ENCODE results near the gene PGAM2.

PGAM2 gene

DNA sequence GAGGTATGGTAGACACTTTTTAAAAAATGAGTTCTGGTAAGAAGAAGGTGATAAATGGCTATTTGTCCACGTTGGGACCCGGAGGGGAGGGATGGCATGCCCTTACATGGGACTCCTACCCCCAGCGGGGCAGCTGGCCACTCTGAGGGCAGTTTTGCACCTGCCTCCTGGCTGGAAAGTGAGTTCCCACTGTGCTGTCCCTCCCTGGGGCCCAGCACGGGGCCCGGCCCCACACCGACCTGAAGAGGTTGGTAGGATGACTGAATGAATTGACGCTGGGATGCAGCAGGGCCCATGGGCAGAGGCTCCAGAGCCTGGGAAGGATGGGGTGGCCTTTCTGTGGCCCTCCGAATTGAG lies 38.2 kb upstream of the PGAM2 start:
- DNase-seq: no peak

DNA sequence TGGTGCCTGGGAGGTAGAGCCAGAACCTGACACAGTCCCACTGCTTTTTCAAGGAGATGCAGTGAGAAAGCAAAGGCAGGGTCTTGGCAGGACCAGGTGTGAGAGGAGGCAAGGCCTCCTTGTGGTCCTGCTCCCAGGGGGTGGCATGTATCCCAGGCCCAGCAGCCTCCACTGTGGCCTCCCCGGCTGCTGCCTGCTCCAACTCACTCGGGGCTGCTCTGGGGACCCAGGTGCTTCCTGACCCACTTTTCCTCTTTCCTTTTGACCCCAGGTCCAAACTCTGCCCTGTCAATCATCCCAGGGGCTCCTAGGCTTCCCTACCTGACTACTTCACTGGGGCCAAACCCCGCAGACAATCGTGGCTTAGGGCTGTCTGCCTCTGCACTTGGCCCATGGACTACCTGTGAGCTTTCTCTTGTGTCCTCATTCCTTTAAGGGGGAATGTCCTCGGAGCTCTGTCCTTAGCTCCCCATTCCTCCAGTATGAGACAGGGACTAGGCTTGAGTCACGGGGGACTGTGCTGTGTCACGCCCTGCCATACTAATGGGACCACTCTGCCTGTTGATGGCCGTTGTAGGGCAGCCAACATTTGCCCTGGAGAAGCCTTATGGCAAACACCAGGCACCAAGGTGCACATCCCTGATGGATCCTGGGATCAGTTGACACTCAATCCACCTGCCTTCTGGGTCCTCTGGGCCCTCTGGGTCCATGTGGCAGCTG lies 37.6 kb upstream of the PGAM2 start:
- no peak for DNase-seq

DNA sequence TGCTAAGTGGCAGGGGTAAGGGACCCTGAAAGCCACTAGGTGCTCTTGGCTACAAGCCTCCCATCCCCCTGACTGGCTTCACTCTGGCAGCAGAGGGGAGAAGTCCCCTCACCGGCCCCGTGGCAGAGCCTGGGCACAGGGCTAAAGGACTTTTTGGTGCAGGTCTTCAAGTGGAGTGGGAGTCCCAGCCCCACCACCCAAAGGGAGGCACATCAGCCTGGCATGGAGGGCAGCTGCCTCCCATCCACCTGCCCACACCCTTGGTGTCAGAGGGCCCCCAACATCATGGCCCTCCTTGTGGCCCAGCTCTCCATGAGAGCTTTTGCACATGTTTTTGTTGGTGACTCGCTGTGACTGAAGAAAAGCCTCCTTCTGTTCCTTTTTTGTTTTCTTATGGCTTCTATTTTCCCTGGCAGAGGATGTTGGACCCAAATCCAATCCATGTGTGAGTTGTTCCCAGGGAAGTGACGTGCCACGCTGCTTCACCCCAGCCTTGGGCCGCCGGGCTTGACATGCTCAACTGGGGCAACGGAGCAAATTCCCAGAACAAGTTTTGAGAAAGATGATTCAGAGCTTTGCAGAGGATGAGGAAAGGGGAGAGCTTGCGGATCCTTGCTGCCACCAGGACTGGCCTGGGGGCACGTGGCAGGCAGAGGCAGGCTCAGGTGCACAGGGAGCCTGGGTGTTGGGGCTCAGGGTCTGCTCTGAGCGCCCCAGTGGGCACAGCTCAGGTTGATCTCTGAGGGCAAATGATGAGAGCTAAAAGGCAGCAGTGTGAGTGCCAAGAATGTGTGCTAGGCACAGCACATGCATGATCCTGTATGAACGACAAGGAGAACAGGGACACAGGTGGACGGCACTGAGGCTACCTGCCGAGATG lies 36.8 kb upstream of the PGAM2 start:
- DNase-seq: no peak

DNA sequence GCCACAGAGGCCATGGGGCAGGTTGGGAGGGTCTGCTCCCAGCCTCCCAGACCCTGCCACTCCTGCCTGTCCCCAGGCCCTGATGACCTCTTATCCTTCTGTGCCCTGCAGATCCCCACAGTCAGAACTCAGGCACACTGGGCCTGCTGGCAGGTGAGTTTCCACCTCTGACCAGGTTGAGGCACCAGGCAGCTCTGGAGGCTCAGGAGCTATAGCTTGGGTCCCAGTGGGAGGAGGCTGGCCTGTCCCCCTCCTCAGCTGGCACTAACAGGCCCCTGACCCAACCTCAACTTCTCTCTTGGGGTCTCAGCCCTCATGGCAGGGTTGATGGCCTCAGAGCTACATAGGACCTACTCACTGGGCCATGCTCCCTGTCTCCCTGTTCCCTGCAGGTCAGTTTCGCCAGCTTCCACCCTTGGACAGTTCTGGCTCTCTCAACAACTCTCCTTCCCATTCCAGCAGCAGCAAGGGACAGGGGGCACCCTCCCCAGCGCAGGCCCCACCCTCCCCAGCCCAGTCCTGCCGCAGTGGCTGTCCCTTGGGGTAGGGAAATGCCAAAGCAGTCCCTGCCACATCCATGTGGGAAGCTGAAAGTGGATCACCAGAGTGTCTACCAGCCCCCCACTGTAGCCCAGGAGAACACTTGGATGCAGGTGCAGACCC lies 36.1 kb upstream of the PGAM2 start:
- no peak for DNase-seq

DNA sequence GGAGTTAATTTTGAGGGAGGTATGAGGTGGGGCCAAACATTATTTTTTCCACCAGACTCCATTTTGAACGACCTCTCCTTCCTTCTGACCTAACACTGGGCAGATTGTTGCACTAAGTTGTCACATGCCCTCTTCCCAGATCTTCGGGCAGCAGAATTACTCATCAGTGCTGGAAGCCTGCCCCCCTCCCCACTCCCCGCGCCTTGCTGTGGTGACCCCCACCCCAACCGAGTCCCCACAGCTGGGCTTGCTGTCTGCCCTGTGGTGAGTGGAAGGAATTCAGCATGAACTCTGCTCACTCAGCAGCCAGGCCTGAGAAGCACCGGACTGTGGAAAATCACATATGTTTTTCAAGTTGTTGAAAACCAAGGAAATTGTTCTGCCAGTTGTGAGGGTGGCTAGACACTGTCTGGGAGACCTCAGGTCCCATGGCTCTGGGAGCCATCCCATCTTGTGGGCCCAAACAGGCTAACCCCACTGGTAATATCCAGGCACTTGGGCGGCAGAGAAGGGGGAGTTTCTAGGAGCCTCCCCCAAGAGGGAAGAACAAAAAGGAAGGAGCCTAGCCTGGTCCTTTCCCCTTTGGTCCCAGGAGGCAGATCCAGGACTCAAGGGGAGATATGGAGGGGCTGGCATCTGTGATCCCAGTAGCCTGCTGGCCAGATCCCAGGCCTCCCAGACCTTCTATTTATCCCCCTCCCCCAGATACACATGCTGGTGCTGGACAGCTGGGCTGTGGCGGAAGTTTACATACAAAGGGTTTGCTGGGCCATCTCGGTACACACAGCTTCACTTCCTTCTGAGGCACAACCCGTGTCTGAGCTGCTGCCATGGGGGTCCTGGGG lies 35.3 kb upstream of the PGAM2 start:
- no peak for DNase-seq

DNA sequence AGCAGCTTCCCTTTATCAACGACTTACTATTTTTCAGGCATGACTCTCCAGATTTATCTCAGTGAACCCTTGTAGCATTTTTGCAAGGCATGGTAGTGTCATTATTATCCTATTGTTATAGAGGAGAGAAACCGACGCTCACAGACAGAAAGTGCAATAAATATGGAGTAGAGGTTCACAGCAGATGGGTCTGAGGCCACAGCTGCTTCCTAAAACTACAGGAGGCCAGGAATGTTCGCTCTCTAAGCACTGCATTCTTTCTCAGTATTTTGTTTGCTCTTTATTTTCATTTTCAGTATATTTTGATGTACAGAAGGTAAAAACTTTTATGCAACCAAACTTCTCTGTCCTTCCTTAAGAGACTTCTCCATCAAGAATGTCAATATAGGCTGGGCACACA lies 34.3 kb upstream of the PGAM2 start:
- no peak for DNase-seq

DNA sequence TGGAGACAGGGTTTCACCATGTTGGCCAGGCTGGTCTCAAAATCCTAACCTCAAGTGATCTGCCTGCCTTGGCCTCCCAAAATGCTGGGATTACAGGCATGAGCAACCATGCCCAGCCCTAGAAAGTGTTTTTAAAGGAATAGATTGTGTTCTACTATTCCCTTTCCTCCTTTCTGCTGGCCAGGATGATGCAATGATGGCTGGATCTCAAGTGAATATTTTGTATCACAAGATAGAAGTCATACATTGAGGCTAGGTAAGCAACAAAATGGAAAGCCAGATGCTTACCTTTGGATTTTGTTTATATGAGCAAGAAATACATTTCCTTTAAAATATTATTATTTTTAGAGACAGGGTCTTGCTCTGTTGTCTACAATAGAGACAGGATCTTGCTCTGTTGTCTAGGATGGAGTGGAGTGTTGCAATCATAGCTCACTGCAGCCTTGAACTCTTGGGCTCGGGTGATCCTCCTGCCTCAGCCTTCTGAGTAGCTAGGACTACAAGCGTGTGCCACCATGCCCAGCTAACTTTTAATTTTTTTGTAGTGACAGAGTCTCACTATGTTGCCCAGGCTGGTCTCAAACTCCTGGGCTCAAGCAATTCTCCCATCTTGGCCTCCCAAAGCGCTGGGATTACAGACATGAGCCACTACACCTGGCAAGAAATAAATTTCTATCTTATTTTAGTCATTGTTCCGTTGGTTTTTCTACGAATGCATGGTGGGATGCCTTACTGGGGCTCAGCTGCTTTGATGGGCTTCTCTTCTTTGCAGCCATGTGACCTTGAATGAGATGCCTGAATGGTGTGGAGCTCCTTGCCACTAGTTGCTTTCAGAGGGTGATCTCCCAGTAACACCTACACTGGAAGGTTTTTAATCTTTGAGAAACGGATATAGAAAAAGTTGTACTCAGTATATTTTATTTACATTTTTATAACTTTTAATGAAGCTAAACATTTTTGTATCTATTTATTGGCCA lies 33.0 kb upstream of the PGAM2 start:
- no peak for DNase-seq

DNA sequence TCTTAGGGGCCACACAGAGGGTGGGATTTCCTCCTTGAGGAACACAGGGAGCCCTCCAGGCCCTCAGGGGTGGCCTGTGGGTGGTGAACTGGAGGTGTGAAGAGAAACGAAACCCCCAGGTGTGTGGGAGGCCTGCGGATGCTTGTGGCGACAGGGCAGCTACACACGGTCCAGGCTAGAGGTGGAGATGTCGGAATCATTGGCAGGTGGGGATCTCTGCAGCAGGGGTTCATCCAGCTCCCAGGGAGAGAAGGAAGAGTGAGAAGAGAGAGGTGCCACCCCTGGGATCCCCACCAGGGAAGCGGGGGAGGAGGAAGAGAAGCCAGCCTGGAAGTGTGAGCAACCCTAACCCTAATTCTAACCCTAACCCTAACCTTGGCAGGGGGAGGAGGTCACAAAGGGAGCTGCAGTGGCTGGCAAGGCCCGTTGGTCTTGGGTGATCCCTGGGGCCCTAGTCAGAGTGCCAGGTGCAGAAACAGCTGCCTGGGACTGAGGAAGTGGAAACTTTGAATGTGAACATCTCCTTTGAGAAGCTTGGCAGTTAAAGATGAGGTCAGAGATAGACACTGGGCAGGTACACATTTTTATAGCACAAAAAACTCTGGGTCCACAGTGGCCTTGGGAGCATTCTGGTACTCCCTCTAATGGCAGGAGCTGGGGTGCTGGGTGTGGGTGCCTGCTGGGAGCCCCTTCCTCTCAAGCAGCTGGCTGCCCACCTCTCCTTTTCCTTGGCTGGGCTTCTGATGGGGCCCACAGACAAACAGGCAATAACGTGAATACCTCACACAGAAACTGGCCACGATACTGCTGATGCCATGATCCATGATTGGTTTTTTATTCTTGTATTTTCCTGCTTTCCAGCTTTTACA lies 31.9 kb upstream of the PGAM2 start:
- peak; percentile 42 for DNase-seq

DNA sequence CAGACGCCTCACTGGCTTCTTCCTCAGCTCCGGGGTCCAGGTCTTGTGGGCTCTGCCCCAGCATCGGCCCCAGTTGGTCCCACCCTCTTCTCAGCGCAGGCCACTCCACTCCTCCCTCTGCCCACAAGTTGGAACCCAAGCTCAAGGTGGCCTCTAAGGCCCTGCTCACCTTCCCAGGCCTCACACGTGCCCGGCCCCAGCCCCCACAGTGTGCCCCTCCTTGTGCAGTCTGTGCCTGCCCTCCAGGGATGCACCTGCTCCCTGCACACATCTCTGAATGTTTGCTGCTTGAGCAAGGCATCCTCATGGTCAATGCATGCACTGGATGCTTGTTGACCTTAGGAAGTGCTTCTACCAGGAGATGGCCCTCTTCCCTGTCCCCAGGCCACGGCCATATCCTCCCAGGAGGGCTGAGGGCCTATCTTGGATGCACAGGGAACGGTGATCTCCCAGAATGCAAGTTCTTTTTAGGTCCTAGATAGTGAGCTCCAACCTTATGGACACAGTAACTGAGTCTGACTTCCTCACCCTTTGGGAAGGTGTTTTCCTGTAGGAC lies 31.0 kb upstream of the PGAM2 start:
- DNase-seq: no peak

DNA sequence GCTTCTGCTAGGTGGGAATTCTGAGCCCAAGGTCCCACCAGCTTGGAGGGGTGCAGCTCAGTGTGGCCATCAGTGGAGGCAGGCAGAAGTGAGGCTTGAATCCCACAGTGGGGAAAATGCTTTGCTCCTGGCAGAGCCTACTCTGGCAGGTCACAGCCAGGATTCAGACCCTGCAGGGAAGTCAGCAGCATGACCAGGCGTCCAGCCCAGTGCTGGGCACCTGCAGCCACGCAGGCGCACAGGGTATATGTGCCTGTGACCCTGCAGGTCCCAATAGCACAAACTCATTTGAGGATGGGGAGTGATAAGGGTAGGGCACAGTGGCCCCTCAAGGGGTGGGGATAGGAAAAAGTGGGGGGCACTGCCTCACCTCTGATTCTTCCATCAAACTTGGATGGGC lies 30.4 kb upstream of the PGAM2 start:
- no peak for DNase-seq

DNA sequence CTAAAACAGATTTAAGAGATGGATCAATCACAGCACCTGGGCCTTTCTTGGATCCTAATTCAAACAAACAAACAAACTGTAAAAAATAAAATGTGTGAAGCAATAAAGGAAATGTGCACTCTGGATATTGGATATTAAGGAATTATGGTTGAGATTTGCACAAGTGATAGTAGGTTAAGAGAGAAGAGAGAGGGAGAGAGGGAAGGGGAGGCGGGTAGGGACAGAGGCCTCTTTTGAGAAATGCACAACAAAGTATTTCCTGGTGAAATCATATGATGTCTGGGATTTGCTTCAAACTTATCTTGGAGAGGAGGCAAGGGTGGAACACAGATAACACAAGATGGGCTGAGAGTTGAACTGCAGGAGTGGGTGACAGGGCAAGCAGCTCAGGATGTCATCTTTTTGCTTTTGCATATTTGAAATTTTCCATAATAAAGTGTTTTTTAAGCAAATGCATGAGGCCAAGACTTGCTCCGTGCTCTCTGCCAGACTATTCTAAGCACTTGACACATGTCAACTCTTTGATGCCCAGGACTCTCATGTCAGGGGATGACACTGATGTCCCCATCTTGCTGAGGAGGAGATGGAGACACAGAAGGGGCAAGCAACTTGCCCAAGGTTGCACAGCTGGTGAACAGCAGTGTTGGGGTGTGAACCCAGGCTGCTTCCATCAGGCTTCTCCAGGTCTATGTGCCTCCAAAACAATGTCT lies 29.7 kb upstream of the PGAM2 start:
- no peak for DNase-seq

DNA sequence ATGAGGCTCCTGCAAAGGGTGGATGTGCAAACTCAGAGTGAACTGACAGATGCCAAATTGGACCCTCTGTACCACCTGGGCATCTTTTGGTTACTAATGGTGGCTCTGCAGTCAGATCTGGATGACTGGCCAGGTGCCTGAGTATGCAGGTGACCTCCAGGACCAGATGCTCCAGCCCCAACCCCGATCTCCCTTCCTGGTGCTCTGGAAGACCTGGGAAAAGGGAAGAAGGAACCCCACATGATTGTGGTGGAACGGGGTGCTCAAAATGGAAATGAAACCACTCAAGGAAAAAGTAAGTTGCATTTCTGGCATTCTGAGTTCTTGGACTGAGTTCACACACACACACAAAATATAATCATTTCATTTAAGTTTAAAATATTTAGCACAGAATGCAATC lies 29.0 kb upstream of the PGAM2 start:
- DNase-seq: no peak

DNA sequence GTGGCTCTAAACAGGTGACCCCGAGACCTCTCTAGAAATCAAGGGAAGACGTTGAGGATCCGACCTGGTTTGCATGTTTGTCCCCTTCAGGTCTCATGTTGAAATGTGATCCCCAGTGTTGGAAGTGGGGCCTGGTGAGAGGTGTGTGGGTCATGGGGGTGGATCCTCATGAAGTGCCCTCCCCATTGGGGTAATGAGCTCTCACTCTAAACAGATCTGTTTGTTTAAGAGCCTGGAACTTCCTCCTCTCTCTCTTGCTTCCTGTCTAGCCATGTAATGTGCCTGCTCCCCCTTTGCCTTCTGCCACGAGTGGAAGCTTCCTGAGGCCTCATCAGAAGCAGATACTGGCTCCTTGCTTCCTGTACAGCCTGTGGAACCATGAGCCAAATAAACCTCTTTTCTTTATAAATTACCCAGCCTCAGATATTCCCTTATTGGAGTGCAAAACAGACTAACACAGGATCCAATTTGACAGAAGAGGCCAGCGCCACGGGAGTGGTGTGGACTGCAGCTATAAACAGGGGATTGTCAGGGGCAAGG lies 27.8 kb upstream of the PGAM2 start:
- no peak for DNase-seq

DNA sequence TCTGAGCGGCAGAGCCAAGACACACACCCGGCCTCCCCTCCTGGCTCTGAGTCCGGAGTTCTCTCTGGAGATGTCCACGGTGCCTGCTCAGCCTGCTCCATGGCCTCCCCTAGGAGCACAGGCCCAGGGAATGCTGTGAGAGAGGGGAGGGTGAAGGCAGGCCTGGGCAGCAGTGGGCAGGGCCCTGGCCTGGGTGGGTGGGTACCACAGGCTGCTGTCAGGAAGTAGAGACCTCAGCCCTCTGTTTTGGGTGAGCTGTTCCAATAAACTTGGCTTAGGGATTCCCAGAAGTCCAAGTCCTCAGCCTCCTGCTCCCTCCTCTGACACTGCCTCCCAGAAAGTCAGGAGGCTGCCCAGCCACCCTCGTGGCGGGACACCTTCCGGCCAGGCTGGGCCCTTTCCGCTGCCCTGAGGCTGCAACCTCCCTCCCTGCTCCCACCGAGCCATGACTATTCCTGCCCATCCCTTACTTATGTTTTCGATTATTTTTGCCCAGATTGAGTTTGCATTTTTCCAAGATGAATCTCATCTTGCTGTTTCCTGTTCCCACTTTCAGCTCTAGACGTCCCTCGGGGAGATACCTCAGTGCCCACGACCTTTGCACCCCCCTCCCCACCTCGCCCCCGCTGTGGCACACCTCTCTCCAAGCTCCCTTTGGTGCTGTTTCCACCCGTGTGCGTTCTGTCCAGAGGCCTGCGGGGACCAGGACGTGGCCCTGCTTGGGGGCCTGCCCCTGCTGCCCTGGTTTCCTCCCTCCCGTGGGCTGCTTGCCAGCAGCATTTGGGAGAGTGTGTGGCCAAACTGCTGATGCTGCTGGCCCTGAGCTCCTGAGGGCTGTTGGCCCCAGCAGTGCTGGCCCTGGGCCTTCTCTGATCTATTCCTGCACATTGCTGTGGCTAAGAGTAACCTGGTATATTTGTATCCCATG lies 22.8 kb upstream of the PGAM2 start:
- no peak for DNase-seq

DNA sequence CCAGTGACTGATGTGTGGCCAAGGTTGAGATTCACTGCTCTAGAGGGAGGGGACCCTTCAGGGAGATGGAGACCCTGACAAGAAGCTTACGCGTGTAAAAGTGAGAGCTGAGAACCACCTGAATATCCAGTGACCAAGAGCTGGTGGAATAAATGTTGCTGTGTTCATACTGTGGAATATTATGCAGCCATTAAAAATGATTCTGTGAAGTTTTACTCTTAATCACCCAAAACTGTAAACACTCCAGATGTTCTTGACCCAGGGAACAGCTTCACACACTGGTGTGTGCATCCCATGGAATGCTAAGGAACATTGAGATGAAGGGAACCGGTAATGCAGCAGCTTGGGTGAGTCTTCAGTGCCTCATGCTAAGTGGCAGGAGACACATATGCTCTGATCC lies 21.3 kb upstream of the PGAM2 start:
- no peak for DNase-seq

DNA sequence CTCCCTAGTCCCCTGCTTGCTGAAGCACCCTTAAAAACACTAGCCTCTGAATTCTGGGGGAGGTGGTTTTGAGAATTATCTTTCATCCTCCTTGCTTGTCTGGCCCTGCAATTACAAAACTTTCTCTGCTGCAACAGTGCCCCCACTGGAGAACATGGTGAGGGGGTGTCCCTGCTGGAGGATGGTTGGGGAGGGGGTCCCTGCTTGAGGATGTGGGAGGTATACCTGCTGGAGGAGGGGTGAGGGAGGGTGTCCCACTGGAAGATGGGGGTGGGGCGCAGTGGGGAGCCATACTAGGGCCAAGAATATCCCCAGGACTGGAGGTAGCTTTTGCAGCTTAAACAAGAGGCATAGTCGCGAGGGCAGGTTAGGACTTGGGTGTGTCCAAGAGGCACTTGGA lies 20.2 kb upstream of the PGAM2 start:
- no peak for DNase-seq

DNA sequence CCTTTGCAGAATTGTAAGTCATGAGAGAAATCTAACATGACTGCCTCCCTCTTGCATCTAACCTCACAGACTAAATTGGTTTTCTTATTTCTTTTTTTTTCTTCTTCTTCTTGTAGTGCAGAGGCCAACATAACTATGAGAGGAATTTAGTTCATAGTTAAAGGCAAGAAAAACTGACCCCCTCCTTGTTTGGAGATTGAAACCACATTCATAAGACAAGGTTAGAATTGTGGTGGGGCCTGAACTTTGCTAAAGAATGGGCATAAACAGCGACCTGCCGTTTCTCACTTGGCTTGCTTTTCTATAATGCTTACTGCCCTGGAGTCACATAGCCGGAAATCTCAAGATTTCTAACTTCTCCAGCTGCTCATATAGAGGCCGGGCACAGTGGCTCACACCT lies 19.3 kb upstream of the PGAM2 start:
- DNase-seq: no peak

DNA sequence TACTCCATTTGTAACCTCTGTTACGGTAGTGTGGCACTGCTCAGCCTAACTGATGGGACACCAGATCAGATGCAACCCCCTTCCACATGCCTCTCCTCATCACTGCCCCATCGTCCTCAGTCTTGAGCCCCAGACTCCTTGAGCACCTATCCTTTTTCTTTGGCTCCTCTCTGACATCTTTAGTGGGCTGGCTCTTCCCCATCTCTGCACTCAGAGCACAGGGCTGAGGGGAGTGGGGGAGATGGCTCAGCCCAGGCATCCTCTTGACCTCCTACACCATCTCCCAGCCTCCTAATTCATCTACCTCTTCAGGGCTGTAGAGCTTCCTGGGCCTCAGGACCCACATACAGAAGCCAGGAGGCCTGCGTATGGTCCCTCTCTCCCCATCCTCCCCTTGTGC lies 18.4 kb upstream of the PGAM2 start:
- DNase-seq: no peak

Measured in stimulated activated CD4-positive, alpha-beta T cell treated with anti-CD3 and anti-CD28 coated beads, Interleukin-1b, Interleukin-23, amount 100 ng/mL, for 48 hours (primary cell).